Neural cell (in vitro differentiated cells): ENCODE measurements around the gene AOAH. TPM values are rescaled to one million over a fixed set of nuclear protein-coding genes. Genes with fewer than 3 reads are reported as not detected.

Experiments used
- H2AFZ ChIP-seq: fragments of 200-600, 300-800 bp; sonication (generic), shearing (Covaris generic); 2 replicates; pipeline ENCODE4 v1.6.0; 2014; ENCODE audit warnings: low read depth, mild to moderate bottlenecking, antibody characterized with exemption, low read length, moderate library complexity
- H3F3A ChIP-seq: fragments of 200-600 bp; shearing (Covaris generic); 2 replicates; pipeline ENCODE4 v1.6.1; 2016; ENCODE audit warnings: mild to moderate bottlenecking, moderate library complexity, mixed read lengths, antibody characterized with exemption, low read length; ENCODE audit not compliant: insufficient read depth, poor library complexity, severe bottlenecking
- H3K27ac ChIP-seq: fragments of 200-600, 300-800 bp; sonication (generic), shearing (Covaris generic); 2 replicates; pipeline ENCODE4 v1.5.1; 2014; ENCODE audit warnings: mild to moderate bottlenecking, low read length, moderate library complexity
- H3K27me3 ChIP-seq: fragments of 300-800, 200-600 bp; sonication (generic), shearing (Covaris generic); 2 replicates; pipeline ENCODE4 v1.6.0; 2014; ENCODE audit warnings: mild to moderate bottlenecking, low read depth, low read length, moderate library complexity; ENCODE audit not compliant: insufficient read depth
- H3K36me3 ChIP-seq: fragments of 300-800, 200-600 bp; sonication (generic), shearing (Covaris generic); 2 replicates; pipeline ENCODE4 v1.5.1; 2014; ENCODE audit warnings: mild to moderate bottlenecking, antibody characterized with exemption, low read length, moderate library complexity; ENCODE audit not compliant: insufficient read depth
- H3K4me2 ChIP-seq: fragments of 300-800, 200-600 bp; sonication (generic), shearing (Covaris generic); 2 replicates; pipeline ENCODE4 v1.6.0; 2014; ENCODE audit warnings: mild to moderate bottlenecking, low read length
- H3K4me3 ChIP-seq: fragments of 300-800, 200-600 bp; sonication (generic), shearing (Covaris generic); 2 replicates; pipeline ENCODE4 v1.5.1; 2014; ENCODE audit warnings: mild to moderate bottlenecking, low read length, moderate library complexity
- H3K79me2 ChIP-seq: fragments of 200-600 bp; shearing (Covaris generic); replicated peaks from 2 replicates; pipeline ENCODE4 v1.6.0; 2014; ENCODE audit warnings: mild to moderate bottlenecking, low read length, moderate library complexity; ENCODE audit not compliant: insufficient read depth
- H3K9ac ChIP-seq: fragments of 300-800, 200-600 bp; sonication (generic), shearing (Covaris generic); 2 replicates; pipeline ENCODE4 v1.6.1; 2016; ENCODE audit warnings: mild to moderate bottlenecking, low read length, mixed read lengths
- H3K9me2 ChIP-seq: fragments of 200-600 bp; shearing (Covaris generic); 2 replicates; pipeline ENCODE4 v1.6.1; 2016; ENCODE audit warnings: mild to moderate bottlenecking, low read length, mixed read lengths; ENCODE audit not compliant: insufficient read depth
- H3K9me3 ChIP-seq: fragments of 200-600, 300-800 bp; sonication (generic), shearing (Covaris generic); 2 replicates; pipeline ENCODE4 v1.6.1; 2016; ENCODE audit warnings: mild to moderate bottlenecking, mixed run types, low read length, moderate library complexity, mixed read lengths
- H4K20me1 ChIP-seq: fragments of 200-600 bp; shearing (Covaris generic); 2 replicates; pipeline ENCODE4 v1.6.1; 2016; ENCODE audit warnings: mild to moderate bottlenecking, mixed run types; ENCODE audit not compliant: insufficient read depth
- CTCF ChIP-seq: fragments of 450-650 bp; IDR thresholded peaks from 2 replicates; pipeline ENCODE4 v1.5.1; 2014; ENCODE audit warnings: antibody characterized with exemption, mild to moderate bottlenecking, moderate library complexity; ENCODE audit not compliant: poor library complexity, severe bottlenecking
- EP300 ChIP-seq: fragments of 450-650 bp; conservative IDR thresholded peaks from 2 replicates; pipeline ENCODE4 v1.6.1; 2014; ENCODE audit warnings: antibody characterized with exemption, mild to moderate bottlenecking, moderate library complexity; ENCODE audit not compliant: poor library complexity, severe bottlenecking
- EZH2 ChIP-seq: fragments of 200-600, 300-800 bp; shearing (Covaris generic), sonication (generic); IDR thresholded peaks from 2 replicates; pipeline ENCODE4 v1.6.1; 2014; ENCODE audit warnings: antibody characterized with exemption, low read length, borderline replicate concordance, mild to moderate bottlenecking; ENCODE audit not compliant: insufficient read depth, poor library complexity, severe bottlenecking
- MXI1 ChIP-seq: fragments of 450-650 bp; conservative IDR thresholded peaks from 2 replicates; pipeline ENCODE4 v1.6.1; 2014; ENCODE audit warnings: antibody characterized with exemption, mild to moderate bottlenecking; ENCODE audit not compliant: poor library complexity, severe bottlenecking
- POLR2AphosphoS5 ChIP-seq: IDR thresholded peaks from 2 replicates; pipeline ENCODE4 v1.6.1; 2012
- RAD21 ChIP-seq: fragments of 450-650 bp; conservative IDR thresholded peaks from 2 replicates; pipeline ENCODE4 v1.6.1; 2014; ENCODE audit warnings: antibody characterized with exemption, mild to moderate bottlenecking, moderate library complexity
- REST ChIP-seq: IDR thresholded peaks from 2 replicates; pipeline ENCODE4 v1.6.1; 2012; ENCODE audit warnings: borderline replicate concordance
- SMC3 ChIP-seq: fragments of 450-650 bp; conservative IDR thresholded peaks from 2 replicates; pipeline ENCODE4 v1.6.1; 2014; ENCODE audit warnings: antibody characterized with exemption, mild to moderate bottlenecking, moderate library complexity; ENCODE audit not compliant: poor library complexity
- TAF1 ChIP-seq: IDR thresholded peaks from 2 replicates; pipeline ENCODE4 v1.6.1; 2012; ENCODE audit warnings: low read depth
- polyA plus RNA-seq: library from polyadenylated mRNA; depleted of rRNA; stranded (reverse); fragments of >200 nt; gene quantifications from 2 replicates; pipeline ENCODE4 v1.2.3, GENCODE V29; 2014

Gene AOAH
- polyA plus RNA-seq, 1 donor from 2014 or later, result 4.3 TPM

GRCh38 chr7:36521911-36522310 lies 202.4 kb downstream of the AOAH start:
- Histone ChIP-seq H3K4me2 (peak overlapping the region; percentile 45), H3K27ac (peak overlapping the region; percentile 96), H3K27me3 (no peaks in the 10 kb centered on the region), H3K4me3 (peak overlapping the region; percentile 53), H3K9me3 (no peaks in the 10 kb centered on the region), H3K9me2 (no peaks in the 10 kb centered on the region), H3F3A (peaks cover 3% of the 10 kb centered on the region), H3K36me3 (no peaks in the 10 kb centered on the region), H3K79me2 (no peaks in the 10 kb centered on the region), H2AFZ (no peak overlapping the region), H4K20me1 (no peaks in the 10 kb centered on the region), H3K9ac (peak overlapping the region; percentile 68)
- TF ChIP-seq CTCF (no peak), TAF1 (no peak), MXI1 (no peak), EZH2 (no peak), EP300 (no peak), RAD21 (no peak)

- no peak overlapping the region for H2AFZ ChIP-seq
- H3K9me3 ChIP-seq, result no peaks in the 10 kb centered on the region
- H3K79me2 ChIP-seq, result no peaks in the 10 kb centered on the region
- H3K4me3 ChIP-seq, result peak overlapping the region; percentile 53
- H3K9me2 ChIP-seq, result no peaks in the 10 kb centered on the region
- no peak overlapping the region for H3K4me2 ChIP-seq
- H4K20me1 ChIP-seq, result no peaks in the 10 kb centered on the region
- H3K36me3 ChIP-seq, result no peaks in the 10 kb centered on the region
- no peaks in the 10 kb centered on the region for H3K27me3 ChIP-seq
- no peak for TF ChIP-seq SMC3
- no peak for TF ChIP-seq EP300
- no peak for TF ChIP-seq RAD21
- no peak for TF ChIP-seq CTCF
- TF ChIP-seq MXI1, result no peak
- TF ChIP-seq TAF1, result no peak
- no peak for TF ChIP-seq EZH2
- no peak for TF ChIP-seq REST
- TF ChIP-seq POLR2AphosphoS5, result no peak
- H3F3A ChIP-seq, result peaks cover 3% of the 10 kb centered on the region
- peak overlapping the region; percentile 96 for H3K27ac ChIP-seq
- H3K9ac ChIP-seq, result peak overlapping the region; percentile 68
These were observed 203.2 kb downstream of the AOAH start for GRCh38 chr7:36521133-36521532.
